Ishikawa (cell line): ENCODE measurements around the gene RPL6.

Experiments
- CEBPB ChIP-seq: IDR thresholded peaks from 2 replicates; pipeline ENCODE4 v1.6.1; 2012
- CREB1 ChIP-seq: IDR thresholded peaks from 2 replicates; pipeline ENCODE4 v1.6.1; 2012; ENCODE audit warnings: low read depth
- EGR1 ChIP-seq: IDR thresholded peaks from 2 replicates; pipeline ENCODE4 v1.6.1; 2012
- EP300 ChIP-seq: IDR thresholded peaks from 2 replicates; pipeline ENCODE4 v1.6.1; 2012; ENCODE audit warnings: borderline replicate concordance
- FOXM1 ChIP-seq: IDR thresholded peaks from 2 replicates; pipeline ENCODE4 v1.6.1; 2012; ENCODE audit warnings: low read depth, borderline replicate concordance
- MAX ChIP-seq: IDR thresholded peaks from 2 replicates; pipeline ENCODE4 v1.6.1; 2012
- NFIC ChIP-seq: IDR thresholded peaks from 2 replicates; pipeline ENCODE4 v1.6.1; 2012
- RAD21 ChIP-seq: IDR thresholded peaks from 2 replicates; pipeline ENCODE4 v1.6.1; 2012; ENCODE audit warnings: low read depth
- REST ChIP-seq: IDR thresholded peaks from 2 replicates; pipeline ENCODE4 v1.6.1; 2012; ENCODE audit warnings: low read depth, mild to moderate bottlenecking
- TAF1 ChIP-seq: IDR thresholded peaks from 2 replicates; pipeline ENCODE4 v1.6.1; 2012; ENCODE audit warnings: low read depth, mild to moderate bottlenecking
- TCF12 ChIP-seq: IDR thresholded peaks from 2 replicates; pipeline ENCODE4 v1.6.1; 2012; ENCODE audit warnings: low read depth
- TEAD4 ChIP-seq: IDR thresholded peaks from 2 replicates; pipeline ENCODE4 v1.6.1; 2012
- USF1 ChIP-seq: IDR thresholded peaks from 2 replicates; pipeline ENCODE4 v1.6.1; 2012
- YY1 ChIP-seq: IDR thresholded peaks from 2 replicates; pipeline ENCODE4 v1.6.1; 2012; ENCODE audit warnings: low read depth
- ZBTB7A ChIP-seq: IDR thresholded peaks from 2 replicates; pipeline ENCODE4 v1.6.1; 2012; ENCODE audit warnings: low read depth

RPL6 gene

GRCh38 chr12:112431965-112432364 is 22.6 kb upstream of the RPL6 start:
- no peak for TF ChIP-seq YY1
- no peak for TF ChIP-seq REST
- no peak for TF ChIP-seq RAD21
- no peak for TF ChIP-seq ZBTB7A
- TF ChIP-seq EGR1: no peak
- no peak for TF ChIP-seq MAX
- no peak for TF ChIP-seq USF1
- TF ChIP-seq TAF1: no peak

- TF ChIP-seq FOXM1: no peak
Measured at GRCh38 chr12:112430929-112431328, 21.5 kb upstream of the RPL6 start.

- TF ChIP-seq USF1: no peak
- no peak for TF ChIP-seq RAD21
- TF ChIP-seq EP300: no peak
- no peak for TF ChIP-seq MAX
- no peak for TF ChIP-seq CREB1
- TF ChIP-seq NFIC: no peak
- TF ChIP-seq ZBTB7A: no peak
- no peak for TF ChIP-seq FOXM1
- no peak for TF ChIP-seq EGR1
- no peak for TF ChIP-seq TCF12
- TF ChIP-seq YY1: no peak
- TF ChIP-seq TEAD4: no peak
Measured at GRCh38 chr12:112427760-112428159, 18.4 kb upstream of the RPL6 start.

GRCh38 chr12:112425582-112426382 is 16.4 kb upstream of the RPL6 start:
- TF ChIP-seq ZBTB7A (no peak), EP300 (no peak), TEAD4 (no peak), RAD21 (no peak), CREB1 (no peak), TAF1 (no peak), EGR1 (no peak), YY1 (no peak), TCF12 (no peak), FOXM1 (no peak), CEBPB (no peak), MAX (no peak), REST (no peak)

- no peak for TF ChIP-seq ZBTB7A
- TF ChIP-seq REST: no peak
- TF ChIP-seq CEBPB: no peak
- no peak for TF ChIP-seq CREB1
- no peak for TF ChIP-seq FOXM1
- TF ChIP-seq TAF1: no peak
- no peak for TF ChIP-seq YY1
- no peak for TF ChIP-seq MAX
- no peak for TF ChIP-seq NFIC
- no peak for TF ChIP-seq EGR1
- TF ChIP-seq RAD21: no peak
- TF ChIP-seq EP300: no peak
Measured at GRCh38 chr12:112424126-112424525, 14.7 kb upstream of the RPL6 start.
